HUES6 (cell line): ENCODE data around the gene TAF11.

Experiments
- H3K27ac ChIP-seq: 2 replicates; pipeline ENCODE4 v1.7.0; 2013; ENCODE audit warnings: low read depth, mild to moderate bottlenecking, low read length, inconsistent platforms
- H3K27me3 ChIP-seq: 2 replicates; pipeline ENCODE4 v1.6.1; 2013; ENCODE audit warnings: low read length; ENCODE audit not compliant: control insufficient read depth, insufficient read depth
- H3K36me3 ChIP-seq: 2 replicates; pipeline ENCODE4 v1.6.1; 2013; ENCODE audit warnings: low read length; ENCODE audit not compliant: control insufficient read depth, insufficient read depth
- H3K4me1 ChIP-seq: 2 replicates; pipeline ENCODE4 v1.6.1; 2013; ENCODE audit warnings: low read length; ENCODE audit not compliant: control insufficient read depth, insufficient read depth
- H3K4me3 ChIP-seq: 2 replicates; pipeline ENCODE4 v1.5.1; 2013; ENCODE audit warnings: low read depth, low read length
- H3K9ac ChIP-seq: one replicate; pipeline ENCODE4 v1.6.1; 2013; ENCODE audit warnings: mild to moderate bottlenecking, low read length
- H3K9me3 ChIP-seq: 2 replicates; pipeline ENCODE4 v1.6.1; 2013; ENCODE audit warnings: low read depth, low read length; ENCODE audit not compliant: control insufficient read depth, insufficient read depth

The TAF11 gene

GRCh38 chr6:34920097-34920496 lies 32.3 kb upstream of the TAF11 start:
- no peak overlapping the region for H3K27ac ChIP-seq
- no peak overlapping the region for H3K4me3 ChIP-seq
- H3K4me1 ChIP-seq, result no peaks in the 10 kb centered on the region
- no peaks in the 10 kb centered on the region for H3K36me3 ChIP-seq
- no peaks in the 10 kb centered on the region for H3K27me3 ChIP-seq
- no peaks in the 10 kb centered on the region for H3K9me3 ChIP-seq
- no peak overlapping the region for H3K9ac ChIP-seq

- Histone ChIP-seq H3K36me3 (no peaks in the 10 kb centered on the region), H3K9me3 (no peaks in the 10 kb centered on the region), H3K4me3 (no peak overlapping the region), H3K27ac (no peak overlapping the region), H3K4me1 (no peaks in the 10 kb centered on the region), H3K27me3 (no peaks in the 10 kb centered on the region), H3K9ac (no peak overlapping the region)
Observed at GRCh38 chr6:34919651-34920050, 31.8 kb upstream of the TAF11 start.

DNA sequence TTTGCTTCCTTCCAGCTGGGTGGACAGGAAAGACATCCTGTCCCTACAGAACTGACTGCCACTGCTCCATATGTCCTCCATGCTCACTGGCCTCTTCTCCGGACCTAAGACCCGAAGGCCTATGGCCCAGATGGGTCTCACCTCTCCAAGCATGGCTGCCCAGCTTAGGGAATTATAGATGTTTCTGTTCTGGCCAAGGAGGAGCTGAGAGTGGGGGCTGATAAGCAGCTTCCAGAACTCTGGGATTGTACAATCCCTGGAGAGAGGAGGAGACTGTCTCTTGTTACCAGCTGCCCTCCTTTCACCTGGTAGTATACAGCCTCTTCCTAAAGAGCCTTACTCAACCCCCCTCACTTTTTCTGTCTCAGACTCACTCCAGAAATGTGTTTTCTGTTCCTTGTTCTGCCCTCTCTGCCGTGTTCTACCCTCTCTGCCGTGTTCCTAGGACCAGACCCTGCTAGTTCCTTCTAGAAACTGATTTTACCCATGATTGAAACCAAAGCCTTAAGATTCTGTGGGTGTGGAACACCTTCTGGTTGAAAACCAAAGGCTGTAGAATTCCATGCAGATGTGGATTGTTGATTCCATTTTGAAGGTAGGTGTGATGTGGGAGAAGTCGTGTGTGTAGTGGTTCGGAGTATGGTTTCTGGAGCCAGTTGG lies 29.9 kb upstream of the TAF11 start:
- H3K9me3 ChIP-seq, result no peaks in the 10 kb centered on the region
- no peak overlapping the region for H3K4me3 ChIP-seq
- no peaks in the 10 kb centered on the region for H3K36me3 ChIP-seq
- H3K27ac ChIP-seq, result no peak overlapping the region
- H3K4me1 ChIP-seq, result no peaks in the 10 kb centered on the region
- H3K9ac ChIP-seq, result no peak overlapping the region
- H3K27me3 ChIP-seq, result no peaks in the 10 kb centered on the region

GRCh38 chr6:34916348-34916967 lies 28.6 kb upstream of the TAF11 start:
- Histone ChIP-seq H3K27ac (no peak overlapping the region), H3K4me1 (no peaks in the 10 kb centered on the region), H3K9me3 (no peaks in the 10 kb centered on the region), H3K36me3 (no peaks in the 10 kb centered on the region), H3K9ac (no peak overlapping the region), H3K4me3 (no peak overlapping the region), H3K27me3 (no peaks in the 10 kb centered on the region)

GRCh38 chr6:34914358-34914757 lies 26.5 kb upstream of the TAF11 start:
- no peak overlapping the region for H3K9ac ChIP-seq
- H3K27me3 ChIP-seq, result no peaks in the 10 kb centered on the region
- no peak overlapping the region for H3K27ac ChIP-seq
- H3K4me3 ChIP-seq, result no peak overlapping the region
- H3K9me3 ChIP-seq, result no peaks in the 10 kb centered on the region
- H3K36me3 ChIP-seq, result no peaks in the 10 kb centered on the region
- no peaks in the 10 kb centered on the region for H3K4me1 ChIP-seq

GRCh38 chr6:34912715-34913464 lies 25.0 kb upstream of the TAF11 start:
- H3K9me3 ChIP-seq, result no peaks in the 10 kb centered on the region
- no peak overlapping the region for H3K27ac ChIP-seq
- H3K27me3 ChIP-seq, result no peaks in the 10 kb centered on the region
- H3K9ac ChIP-seq, result no peak overlapping the region
- no peaks in the 10 kb centered on the region for H3K36me3 ChIP-seq
- no peak overlapping the region for H3K4me3 ChIP-seq
- H3K4me1 ChIP-seq, result no peaks in the 10 kb centered on the region

GRCh38 chr6:34911822-34912221 lies 24.0 kb upstream of the TAF11 start:
- Histone ChIP-seq H3K9me3 (no peaks in the 10 kb centered on the region), H3K4me3 (no peak overlapping the region), H3K27me3 (no peaks in the 10 kb centered on the region), H3K27ac (no peak overlapping the region), H3K9ac (no peak overlapping the region), H3K4me1 (no peaks in the 10 kb centered on the region), H3K36me3 (no peaks in the 10 kb centered on the region)

DNA sequence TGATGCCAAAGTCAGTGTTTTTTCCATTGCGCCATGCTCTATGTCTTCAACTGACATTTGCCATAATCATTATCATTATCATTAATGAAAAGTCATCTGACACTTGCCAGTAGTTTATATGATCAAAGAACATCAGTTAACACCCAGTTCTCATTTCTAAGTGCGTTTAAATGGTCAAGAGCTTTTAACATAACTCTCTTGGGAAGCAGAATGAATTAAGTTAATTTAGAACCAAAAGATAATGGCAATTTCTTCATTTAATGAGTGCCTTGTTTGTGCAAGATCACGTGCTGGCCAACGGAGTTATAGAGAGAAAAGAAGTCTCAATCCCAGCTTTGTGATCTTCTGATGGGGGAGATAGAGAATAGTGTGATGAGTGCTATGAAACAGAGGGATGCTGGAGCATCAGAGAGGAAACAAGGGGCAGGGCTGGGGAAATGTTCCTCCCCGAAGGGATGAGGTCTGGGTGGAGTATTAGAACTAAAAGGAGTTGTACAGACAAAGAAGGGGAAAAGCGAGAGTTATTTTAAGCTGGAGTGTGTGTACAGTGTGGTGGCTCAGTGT lies 21.6 kb upstream of the TAF11 start:
- no peaks in the 10 kb centered on the region for H3K36me3 ChIP-seq
- H3K4me1 ChIP-seq, result no peaks in the 10 kb centered on the region
- no peaks in the 10 kb centered on the region for H3K27me3 ChIP-seq
- H3K27ac ChIP-seq, result no peak overlapping the region
- no peak overlapping the region for H3K9ac ChIP-seq
- H3K9me3 ChIP-seq, result no peaks in the 10 kb centered on the region
- H3K4me3 ChIP-seq, result no peak overlapping the region

GRCh38 chr6:34908194-34908593 lies 20.4 kb upstream of the TAF11 start:
- Histone ChIP-seq H3K9me3 (no peaks in the 10 kb centered on the region), H3K27ac (no peak overlapping the region), H3K4me3 (no peak overlapping the region), H3K36me3 (no peaks in the 10 kb centered on the region), H3K27me3 (no peaks in the 10 kb centered on the region), H3K4me1 (no peaks in the 10 kb centered on the region), H3K9ac (no peak overlapping the region)

DNA sequence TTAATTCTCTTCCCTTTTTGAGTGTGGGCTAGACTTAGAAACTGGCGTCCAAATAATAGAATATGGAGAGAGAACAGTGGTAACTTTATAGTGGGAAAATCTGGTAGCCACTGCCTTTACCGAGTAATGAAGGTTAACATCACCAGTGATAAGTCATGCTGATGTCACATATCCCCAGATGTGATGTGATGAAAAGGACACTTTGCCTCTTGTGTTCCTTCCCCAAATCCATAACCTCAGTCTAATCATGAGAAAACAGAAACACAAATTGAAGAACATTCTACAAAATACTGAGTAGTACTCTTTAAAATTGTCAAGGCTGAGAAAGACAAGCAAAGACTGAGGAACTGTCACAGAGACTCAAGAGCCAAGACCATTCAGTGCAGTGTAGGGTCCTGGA lies 19.0 kb upstream of the TAF11 start:
- no peak overlapping the region for H3K27ac ChIP-seq
- no peaks in the 10 kb centered on the region for H3K27me3 ChIP-seq
- H3K9ac ChIP-seq, result no peak overlapping the region
- no peaks in the 10 kb centered on the region for H3K36me3 ChIP-seq
- H3K4me3 ChIP-seq, result no peak overlapping the region
- H3K4me1 ChIP-seq, result no peaks in the 10 kb centered on the region
- H3K9me3 ChIP-seq, result no peaks in the 10 kb centered on the region

DNA sequence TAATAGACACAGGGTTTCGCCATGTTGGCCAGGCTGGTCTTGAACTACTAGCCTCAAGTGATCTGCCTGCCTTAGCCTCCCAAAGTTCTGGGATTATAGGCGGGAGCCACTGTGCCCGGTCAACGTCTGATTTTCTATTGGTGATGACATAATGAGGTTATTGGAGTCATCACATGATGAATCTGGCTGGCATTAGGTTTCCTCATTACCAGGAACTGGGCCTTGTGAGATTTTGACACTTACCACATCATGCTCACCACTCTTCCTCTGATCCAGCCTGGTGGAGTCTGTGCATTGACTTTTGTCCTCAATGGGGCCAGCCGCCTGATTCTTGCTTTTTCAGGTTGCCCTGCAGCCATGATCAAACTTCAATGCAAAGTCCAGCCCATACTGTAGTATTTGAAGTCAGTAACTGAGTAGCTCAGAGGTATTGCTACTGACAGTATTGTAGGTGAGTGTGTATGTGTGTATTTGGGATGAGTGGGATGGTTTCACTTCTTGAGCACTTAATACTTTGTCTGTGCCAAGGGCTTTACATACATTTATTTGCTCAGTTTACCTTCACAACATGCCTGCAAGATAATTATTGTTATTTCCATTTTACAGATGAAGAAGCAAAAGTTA lies 17.3 kb upstream of the TAF11 start:
- no peak overlapping the region for H3K4me3 ChIP-seq

More for the DNA sequence above, 17.3 kb upstream of the TAF11 start:
- no peak overlapping the region for H3K9ac ChIP-seq
- H3K36me3 ChIP-seq, result no peaks in the 10 kb centered on the region
- no peaks in the 10 kb centered on the region for H3K27me3 ChIP-seq
- no peaks in the 10 kb centered on the region for H3K9me3 ChIP-seq
- no peak overlapping the region for H3K27ac ChIP-seq
- H3K4me1 ChIP-seq, result no peaks in the 10 kb centered on the region
